HG03460 (cell line): Measurements from ENCODE around the gene CCDC8.
"Not testable (repeated sequence)": the region's sequence is repeated elsewhere in the genome, so short reads cannot be mapped to it uniquely, and the experiment has no call there.

Experiments
- ATAC-seq: cut with Tn5 transposase; IDR thresholded peaks from one replicate; pipeline ENCODE4 v1.9.1; 2021; ENCODE audit not compliant: unreplicated experiment

The CCDC8 gene

DNA sequence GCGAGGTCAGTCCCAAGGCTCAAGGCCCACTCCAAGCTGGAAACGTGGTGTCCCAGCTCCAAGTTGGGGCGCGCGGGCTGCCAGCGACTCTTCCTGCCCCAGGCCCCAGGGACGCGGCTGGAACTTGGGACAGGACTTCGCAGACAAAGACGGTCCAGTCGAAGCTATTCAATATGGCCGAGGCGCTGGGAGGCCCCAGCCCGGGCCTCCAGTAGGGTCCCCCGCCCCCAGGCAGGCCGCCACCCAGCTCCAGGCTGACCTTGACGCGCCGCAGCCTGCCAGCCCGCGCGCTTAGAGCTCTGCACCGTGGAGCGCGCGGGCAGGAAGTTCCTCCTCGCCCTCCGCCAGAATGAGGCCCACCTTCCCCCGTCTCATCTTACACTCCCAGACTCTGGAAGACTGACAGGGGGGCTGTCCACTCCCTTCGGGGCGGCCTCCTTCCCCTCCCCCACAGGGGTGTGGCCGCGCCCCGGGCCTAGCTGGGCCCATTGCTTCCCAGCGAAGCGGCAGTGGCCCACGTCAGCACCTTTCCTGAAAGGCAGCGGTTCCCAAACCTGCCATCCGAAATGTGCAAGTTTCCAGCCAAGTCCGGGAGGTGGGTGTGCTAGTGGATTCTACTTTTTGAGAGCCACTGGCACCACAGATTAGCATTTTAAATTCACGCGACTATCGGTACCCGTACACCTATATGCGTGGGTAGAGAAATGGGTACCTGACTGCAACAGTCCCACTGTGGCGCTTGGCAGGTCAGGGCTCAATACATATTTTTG lies at the start of gene CCDC8:
CCDC8 (minus strand) TSS at position 303 of the 770 bp plus-strand sequence. CDS start 754 bp downstream, outside the sequence.
- ATAC-seq = no peak

- ATAC-seq = no peak
Measured at GRCh38 chr19:46461537-46461936, 48.2 kb upstream of the CCDC8 start.

GRCh38 chr19:46460981-46461380 lies 47.6 kb upstream of the CCDC8 start:
- ATAC-seq = no peak

GRCh38 chr19:46460055-46460454 lies 46.7 kb upstream of the CCDC8 start:
- ATAC-seq = no peak

DNA sequence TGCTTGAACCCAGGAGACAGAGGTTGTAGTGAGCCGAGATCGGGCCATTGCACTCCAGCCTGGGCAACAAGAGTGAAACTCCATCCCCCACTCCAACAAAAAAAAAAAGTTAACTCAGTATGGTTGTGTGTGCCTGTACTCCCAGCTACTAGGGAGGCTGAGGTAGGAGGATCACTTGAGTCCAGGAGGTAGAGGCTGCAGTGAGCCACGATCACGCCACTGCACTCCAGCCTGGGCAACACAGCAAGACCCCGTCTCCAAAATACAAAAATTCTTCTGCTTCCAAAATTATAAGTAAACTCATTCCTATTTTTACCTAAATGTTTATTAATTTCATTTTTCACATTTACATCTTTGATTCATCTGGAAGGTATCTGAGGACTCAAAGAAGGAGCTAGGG lies 43.6 kb upstream of the CCDC8 start:
- ATAC-seq = no peak

DNA sequence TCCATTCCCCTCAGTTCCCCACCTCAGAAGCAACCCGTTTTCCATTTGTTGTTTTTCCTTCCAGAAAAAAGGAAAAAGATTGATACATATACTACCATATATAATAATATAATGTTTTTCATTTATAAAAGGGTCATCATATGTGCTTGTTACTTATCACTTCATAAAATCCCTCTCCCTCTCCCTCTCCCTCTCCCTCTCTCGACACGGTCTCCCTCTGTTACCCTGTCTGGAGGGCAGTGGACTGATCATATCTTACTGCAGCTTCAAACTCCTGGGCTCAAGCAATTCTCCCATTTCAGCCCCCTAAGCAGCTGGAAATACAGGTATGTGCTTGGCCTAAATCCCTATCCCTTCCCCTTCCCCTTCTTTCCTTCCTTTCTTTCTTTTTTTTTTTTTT lies 40.9 kb upstream of the CCDC8 start:
- no peak for ATAC-seq

GRCh38 chr19:46453661-46454060 lies 40.3 kb upstream of the CCDC8 start:
- no peak for ATAC-seq

DNA sequence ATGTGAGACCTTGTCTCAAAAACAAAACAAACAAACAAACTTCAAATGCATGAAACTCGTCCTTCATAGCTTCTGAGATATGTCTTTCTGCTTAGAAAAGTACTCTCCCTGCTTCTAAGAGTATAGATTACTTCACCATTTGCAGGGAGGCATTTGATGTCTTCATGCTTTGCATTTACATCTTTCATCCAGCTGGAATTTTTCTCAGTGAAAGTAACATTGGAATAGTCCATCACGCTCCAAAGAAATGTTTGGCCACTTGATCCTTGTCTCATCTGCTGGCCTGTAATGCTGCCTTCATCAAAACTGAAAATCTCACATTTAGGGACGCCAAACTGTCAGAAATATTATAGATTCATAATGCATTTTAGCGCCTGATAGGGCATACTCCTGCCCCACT lies 38.8 kb upstream of the CCDC8 start:
- ATAC-seq = no peak

DNA sequence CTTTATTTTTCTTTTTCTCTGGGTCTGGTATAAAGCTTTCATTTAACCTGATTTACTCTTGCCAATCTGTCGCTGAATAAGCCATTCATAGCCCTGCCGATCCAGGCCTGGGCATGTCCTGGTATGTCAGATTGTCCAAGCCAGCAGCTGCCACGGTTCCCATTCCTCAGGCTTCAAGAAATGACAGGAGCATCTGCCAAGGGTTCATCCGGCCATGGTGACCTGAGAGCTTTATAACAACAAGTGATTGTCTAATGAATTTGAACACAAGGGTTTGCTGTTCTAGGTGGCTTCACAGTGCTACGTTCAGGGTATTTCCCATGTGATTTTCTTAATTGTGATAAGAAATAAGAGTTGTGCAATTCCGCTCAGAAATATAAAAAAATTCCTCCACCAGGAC lies 38.0 kb upstream of the CCDC8 start:
- no peak for ATAC-seq

DNA sequence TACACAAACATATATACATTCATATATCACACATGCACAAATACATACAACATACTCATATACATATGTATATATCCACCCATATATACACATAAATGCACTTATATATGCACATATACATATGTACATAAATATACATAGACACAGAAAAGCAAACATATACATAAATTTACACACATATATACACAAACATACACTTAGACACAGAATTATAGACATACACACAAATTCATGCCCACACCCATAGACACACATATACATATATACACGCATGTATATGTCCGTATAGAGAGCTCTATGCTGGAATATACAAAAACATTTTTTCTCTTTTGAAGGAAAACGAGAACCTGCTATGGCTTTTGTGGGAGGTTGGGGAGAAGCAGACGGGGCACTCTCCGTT lies 37.4 kb upstream of the CCDC8 start:
- no peak for ATAC-seq

DNA sequence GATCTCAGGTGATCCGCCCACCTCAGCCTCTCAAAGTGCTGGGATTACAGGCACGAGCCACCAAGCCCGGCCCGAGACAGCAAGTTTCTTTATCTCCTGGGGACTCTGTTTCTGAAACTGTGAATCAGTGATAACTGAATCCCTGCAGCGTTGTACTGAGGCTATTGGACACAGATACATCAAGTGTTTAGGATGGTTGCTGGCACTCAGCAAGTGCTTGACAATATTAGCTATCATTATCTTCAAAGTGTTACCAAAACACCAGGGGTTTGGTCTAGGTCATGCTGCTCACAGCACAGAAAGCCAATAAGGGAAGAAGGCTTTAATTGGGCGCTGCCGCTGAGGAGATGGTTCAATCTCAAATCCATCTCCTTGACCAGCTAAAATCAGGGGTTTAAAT lies 35.9 kb upstream of the CCDC8 start:
- ATAC-seq = no peak

- ATAC-seq = no peak
Measured at GRCh38 chr19:46448601-46449000, 35.2 kb upstream of the CCDC8 start.

- no peak for ATAC-seq
Measured at GRCh38 chr19:46447824-46448223, 34.5 kb upstream of the CCDC8 start.

GRCh38 chr19:46447006-46447405 lies 33.6 kb upstream of the CCDC8 start:
- ATAC-seq = no peak

DNA sequence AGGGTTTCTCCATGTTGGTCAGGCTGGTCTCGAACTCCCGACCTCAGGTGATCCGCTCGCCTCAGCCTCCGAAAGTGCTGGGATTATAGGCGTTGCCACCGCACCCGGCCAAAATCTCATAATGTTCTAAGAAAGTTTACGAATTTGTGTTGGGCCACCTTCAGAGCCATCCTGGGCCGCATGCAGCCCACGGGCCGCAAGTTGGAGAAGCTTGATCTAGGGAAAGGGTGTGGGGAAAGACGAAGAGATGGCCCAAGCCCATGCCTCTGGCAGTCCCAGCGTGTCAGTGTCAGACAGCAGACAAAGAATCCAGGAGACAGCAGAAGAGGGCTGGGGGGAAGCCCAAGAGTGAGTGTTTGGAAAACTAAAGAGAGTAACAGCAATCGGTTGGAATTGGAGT lies 32.7 kb upstream of the CCDC8 start:
- no peak for ATAC-seq

DNA sequence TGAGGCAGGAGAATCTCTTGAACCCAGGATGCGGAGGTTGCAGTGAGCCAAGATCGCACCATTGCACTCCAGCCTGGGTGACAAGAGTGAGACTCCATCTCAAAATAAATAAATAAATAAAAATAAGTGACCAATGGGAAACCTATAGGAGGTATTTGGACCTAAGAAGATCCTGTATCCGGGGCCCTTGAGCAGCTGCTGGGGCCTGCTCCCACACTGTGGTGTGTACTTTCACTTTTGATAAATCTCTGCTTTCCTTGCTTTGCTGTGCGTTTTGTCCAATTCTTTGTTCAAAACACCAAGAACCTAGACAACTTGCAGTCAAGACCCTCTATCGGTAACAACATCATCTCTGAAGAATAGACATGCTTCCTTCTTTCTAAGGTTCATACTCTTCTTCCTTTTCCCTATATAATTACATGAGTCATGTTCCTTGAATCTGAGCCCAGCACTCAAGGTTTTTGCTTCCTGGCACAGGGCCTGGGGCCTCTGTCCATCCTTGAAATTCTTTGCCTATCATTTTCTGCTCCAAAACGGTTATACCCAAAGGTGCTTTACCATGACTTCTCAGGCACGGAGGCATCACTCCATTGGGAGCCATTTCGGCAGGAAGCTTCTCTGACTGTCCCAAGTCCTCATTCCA lies 29.6 kb upstream of the CCDC8 start:
- ATAC-seq = no peak

DNA sequence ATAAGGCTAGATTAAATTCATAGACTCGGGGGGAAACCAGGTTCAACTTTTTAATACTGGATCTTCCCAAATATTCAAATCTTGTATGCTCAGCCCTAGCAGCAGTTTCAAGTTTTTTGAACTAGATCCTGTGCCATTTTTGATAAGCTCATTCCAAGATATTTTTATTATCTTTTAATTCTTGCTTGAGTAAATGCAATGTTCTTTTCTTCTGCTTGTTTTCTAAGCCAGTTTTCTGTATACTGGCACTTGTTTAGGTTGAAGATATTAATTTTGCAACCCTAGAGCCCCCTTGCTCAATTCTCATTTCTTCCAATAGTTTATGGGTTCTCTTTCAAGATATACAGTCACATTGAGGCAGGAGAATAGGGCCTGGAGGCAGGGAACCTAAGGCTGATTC lies 28.5 kb upstream of the CCDC8 start:
- ATAC-seq = no peak

GRCh38 chr19:46435689-46436088 lies 22.3 kb upstream of the CCDC8 start:
- not testable (repeated sequence) for ATAC-seq

DNA sequence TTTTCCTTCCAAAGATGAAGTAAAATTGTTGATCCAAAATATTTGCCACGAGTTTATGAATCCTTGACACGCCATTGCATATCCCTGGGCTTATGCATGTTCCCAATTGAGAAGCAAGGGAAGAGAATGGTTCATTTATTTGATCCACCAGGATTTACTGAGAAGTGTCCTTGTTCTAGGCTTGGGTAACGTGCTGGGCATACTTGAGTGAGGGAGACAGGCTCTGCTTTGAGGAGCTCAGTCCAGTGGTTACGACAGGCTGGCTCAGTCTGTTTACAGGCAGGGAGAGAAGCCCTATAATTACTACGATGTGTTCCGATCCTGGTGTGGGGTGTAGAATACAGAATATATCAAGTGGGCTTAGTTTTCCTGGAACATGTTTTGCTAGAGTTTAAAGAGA lies 21.6 kb upstream of the CCDC8 start:
- no peak for ATAC-seq

DNA sequence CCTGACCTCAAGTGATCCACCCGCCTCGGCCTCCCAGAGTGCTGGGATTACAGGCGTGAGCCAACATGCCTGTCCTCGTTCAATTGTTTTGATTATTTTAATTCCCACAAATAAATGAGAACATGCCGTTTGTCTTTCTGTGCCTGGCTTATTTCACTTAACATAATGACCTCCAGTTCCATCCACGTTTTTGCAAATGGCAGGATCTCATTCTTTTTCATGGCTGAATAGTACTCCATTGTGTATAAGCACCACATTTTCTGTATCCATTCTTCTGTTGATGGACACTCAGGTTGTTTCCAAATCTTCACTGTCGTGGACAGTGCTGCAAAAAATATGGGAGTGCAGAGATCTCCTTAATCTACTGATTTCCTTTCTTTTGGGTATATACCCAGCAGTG lies 20.1 kb upstream of the CCDC8 start:
- ATAC-seq = not testable (repeated sequence)

GRCh38 chr19:46431824-46432223 lies 18.5 kb upstream of the CCDC8 start:
- no peak for ATAC-seq

- ATAC-seq = no peak
Measured at GRCh38 chr19:46429999-46430398, 16.6 kb upstream of the CCDC8 start.
